ENCODE data around the gene PRPF39.

DNA sequence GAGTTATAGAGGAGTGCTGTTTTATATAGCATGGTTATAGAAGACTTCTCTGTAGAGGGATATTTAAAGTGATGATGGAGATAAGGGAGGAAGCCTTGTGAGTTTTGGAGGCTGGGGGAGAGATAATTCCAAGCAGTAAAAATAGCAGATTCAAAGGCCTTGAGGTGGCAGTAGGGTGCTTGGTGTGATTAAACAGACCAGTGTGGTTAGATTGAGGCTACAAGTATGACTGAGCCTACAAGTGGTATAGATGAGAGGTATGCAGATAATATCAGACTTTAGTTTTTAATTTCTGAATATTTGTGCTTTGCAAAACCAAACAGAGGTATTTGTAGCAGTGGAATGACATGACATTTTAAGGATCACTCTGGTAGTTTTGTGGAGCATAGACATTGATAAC, 72.2 kb downstream of the PRPF39 start:
- TF ChIP-seq, protein P1, sequence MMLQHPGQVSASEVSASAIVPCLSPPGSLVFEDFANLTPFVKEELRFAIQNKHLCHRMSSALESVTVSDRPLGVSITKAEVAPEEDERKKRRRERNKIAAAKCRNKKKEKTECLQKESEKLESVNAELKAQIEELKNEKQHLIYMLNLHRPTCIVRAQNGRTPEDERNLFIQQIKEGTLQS (IDR thresholded peaks at IDR 0.05), result no peak
- TF ChIP-seq, protein P2, sequence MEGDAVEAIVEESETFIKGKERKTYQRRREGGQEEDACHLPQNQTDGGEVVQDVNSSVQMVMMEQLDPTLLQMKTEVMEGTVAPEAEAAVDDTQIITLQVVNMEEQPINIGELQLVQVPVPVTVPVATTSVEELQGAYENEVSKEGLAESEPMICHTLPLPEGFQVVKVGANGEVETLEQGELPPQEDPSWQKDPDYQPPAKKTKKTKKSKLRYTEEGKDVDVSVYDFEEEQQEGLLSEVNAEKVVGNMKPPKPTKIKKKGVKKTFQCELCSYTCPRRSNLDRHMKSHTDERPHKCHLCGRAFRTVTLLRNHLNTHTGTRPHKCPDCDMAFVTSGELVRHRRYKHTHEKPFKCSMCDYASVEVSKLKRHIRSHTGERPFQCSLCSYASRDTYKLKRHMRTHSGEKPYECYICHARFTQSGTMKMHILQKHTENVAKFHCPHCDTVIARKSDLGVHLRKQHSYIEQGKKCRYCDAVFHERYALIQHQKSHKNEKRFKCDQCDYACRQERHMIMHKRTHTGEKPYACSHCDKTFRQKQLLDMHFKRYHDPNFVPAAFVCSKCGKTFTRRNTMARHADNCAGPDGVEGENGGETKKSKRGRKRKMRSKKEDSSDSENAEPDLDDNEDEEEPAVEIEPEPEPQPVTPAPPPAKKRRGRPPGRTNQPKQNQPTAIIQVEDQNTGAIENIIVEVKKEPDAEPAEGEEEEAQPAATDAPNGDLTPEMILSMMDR (IDR thresholded peaks at IDR 0.05; ENCODE audit: low read depth, low read length, missing input control), result no peak
- TF ChIP-seq JUND (IDR thresholded peaks at IDR 0.05) (no peak), YY1 (IDR thresholded peaks at IDR 0.05) (no peak), GABPA (IDR thresholded peaks at IDR 0.05 in 1 of 2, conservative IDR thresholded peaks at IDR 0.05 in 1 of 2) (no peak), HNF4G (IDR thresholded peaks at IDR 0.05) (no peak), SP1 (IDR thresholded peaks at IDR 0.05) (no peak), RAD21 (IDR thresholded peaks at IDR 0.05) (no peak), FOXA1 (IDR thresholded peaks at IDR 0.05) (no peak), EGR1 (IDR thresholded peaks at IDR 0.05; ENCODE audit: low read depth in 2 of 2) (no peak)
- TF ChIP-seq, protein P3, sequence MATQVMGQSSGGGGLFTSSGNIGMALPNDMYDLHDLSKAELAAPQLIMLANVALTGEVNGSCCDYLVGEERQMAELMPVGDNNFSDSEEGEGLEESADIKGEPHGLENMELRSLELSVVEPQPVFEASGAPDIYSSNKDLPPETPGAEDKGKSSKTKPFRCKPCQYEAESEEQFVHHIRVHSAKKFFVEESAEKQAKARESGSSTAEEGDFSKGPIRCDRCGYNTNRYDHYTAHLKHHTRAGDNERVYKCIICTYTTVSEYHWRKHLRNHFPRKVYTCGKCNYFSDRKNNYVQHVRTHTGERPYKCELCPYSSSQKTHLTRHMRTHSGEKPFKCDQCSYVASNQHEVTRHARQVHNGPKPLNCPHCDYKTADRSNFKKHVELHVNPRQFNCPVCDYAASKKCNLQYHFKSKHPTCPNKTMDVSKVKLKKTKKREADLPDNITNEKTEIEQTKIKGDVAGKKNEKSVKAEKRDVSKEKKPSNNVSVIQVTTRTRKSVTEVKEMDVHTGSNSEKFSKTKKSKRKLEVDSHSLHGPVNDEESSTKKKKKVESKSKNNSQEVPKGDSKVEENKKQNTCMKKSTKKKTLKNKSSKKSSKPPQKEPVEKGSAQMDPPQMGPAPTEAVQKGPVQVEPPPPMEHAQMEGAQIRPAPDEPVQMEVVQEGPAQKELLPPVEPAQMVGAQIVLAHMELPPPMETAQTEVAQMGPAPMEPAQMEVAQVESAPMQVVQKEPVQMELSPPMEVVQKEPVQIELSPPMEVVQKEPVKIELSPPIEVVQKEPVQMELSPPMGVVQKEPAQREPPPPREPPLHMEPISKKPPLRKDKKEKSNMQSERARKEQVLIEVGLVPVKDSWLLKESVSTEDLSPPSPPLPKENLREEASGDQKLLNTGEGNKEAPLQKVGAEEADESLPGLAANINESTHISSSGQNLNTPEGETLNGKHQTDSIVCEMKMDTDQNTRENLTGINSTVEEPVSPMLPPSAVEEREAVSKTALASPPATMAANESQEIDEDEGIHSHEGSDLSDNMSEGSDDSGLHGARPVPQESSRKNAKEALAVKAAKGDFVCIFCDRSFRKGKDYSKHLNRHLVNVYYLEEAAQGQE (IDR thresholded peaks at IDR 0.05), result no peak
- TF ChIP-seq, protein P4, sequence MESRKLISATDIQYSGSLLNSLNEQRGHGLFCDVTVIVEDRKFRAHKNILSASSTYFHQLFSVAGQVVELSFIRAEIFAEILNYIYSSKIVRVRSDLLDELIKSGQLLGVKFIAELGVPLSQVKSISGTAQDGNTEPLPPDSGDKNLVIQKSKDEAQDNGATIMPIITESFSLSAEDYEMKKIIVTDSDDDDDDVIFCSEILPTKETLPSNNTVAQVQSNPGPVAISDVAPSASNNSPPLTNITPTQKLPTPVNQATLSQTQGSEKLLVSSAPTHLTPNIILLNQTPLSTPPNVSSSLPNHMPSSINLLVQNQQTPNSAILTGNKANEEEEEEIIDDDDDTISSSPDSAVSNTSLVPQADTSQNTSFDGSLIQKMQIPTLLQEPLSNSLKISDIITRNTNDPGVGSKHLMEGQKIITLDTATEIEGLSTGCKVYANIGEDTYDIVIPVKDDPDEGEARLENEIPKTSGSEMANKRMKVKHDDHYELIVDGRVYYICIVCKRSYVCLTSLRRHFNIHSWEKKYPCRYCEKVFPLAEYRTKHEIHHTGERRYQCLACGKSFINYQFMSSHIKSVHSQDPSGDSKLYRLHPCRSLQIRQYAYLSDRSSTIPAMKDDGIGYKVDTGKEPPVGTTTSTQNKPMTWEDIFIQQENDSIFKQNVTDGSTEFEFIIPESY (IDR thresholded peaks at IDR 0.05), result no peak
- TF ChIP-seq, protein P5, sequence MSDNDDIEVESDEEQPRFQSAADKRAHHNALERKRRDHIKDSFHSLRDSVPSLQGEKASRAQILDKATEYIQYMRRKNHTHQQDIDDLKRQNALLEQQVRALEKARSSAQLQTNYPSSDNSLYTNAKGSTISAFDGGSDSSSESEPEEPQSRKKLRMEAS (IDR thresholded peaks at IDR 0.05), result no peak

All from liver (tissue), 3 donors.